Ascending aorta (tissue), 2 donors: ENCODE measurements around the gene IL1B. TPM values are rescaled to one million over a fixed set of nuclear protein-coding genes. Genes with fewer than 3 reads are reported as not detected.

ENCODE experiments used
- DNase-seq, 2 donors: peaks; one replicate each; pipeline ENCODE4 v3.0.0-alpha.2; 2019; ENCODE audit warnings: low spot score in 2 of 2
- H3K27ac ChIP-seq, 2 donors: fragments of 200-600 bp; sonication (generic); one replicate each; pipeline ENCODE4 v1.5.1; 2016 to 2017; ENCODE audit warnings: mild to moderate bottlenecking in 1 of 2
- H3K27me3 ChIP-seq: fragments of 200-600 bp; sonication (generic); one replicate; pipeline ENCODE4 v1.5.1; 2017
- H3K36me3 ChIP-seq, 2 donors: fragments of 200-600 bp; sonication (generic); one replicate each; pipeline ENCODE4 v1.5.1; 2016
- H3K4me1 ChIP-seq, 2 donors: fragments of 200-600 bp; sonication (generic); one replicate each; pipeline ENCODE4 v1.5.1; 2016 to 2017; ENCODE audit warnings: mild to moderate bottlenecking in 1 of 2
- H3K4me3 ChIP-seq, 2 donors: fragments of 200-600 bp; sonication (generic); one replicate each; pipeline ENCODE4 v1.5.1; 2016 to 2017; ENCODE audit warnings: mild to moderate bottlenecking in 1 of 2
- H3K9me3 ChIP-seq, 2 donors: fragments of 200-600 bp; sonication (generic); one replicate each; pipeline ENCODE4 v1.5.1; 2016
- intact Hi-C: fragments of 100-400 bp; cut with DNase I; formaldehyde crosslinking; loops from one replicate; pipeline ENCODE4 v1.15.1; 2023
- total RNA-seq: library from RNA; depleted of rRNA; stranded (reverse); fragments of >200 nt; gene quantifications from one replicate; pipeline ENCODE4 v1.1.0, GENCODE V29; 2016
- TF ChIP-seq, protein P1 (sequence below), 3 experiments: fragments of 200-600 bp in 2 of 3; fragments of 450-650 bp in 1 of 3; sonication (generic) in 2 of 3; IDR thresholded peaks; one replicate each; pipeline ENCODE4 v1.5.1; 2016 to 2019; ENCODE audit warnings: antibody characterized with exemption in 3 of 3, mild to moderate bottlenecking in 1 of 3, moderate library complexity in 1 of 3

Gene IL1B
- not detected for total RNA-seq

DNA sequence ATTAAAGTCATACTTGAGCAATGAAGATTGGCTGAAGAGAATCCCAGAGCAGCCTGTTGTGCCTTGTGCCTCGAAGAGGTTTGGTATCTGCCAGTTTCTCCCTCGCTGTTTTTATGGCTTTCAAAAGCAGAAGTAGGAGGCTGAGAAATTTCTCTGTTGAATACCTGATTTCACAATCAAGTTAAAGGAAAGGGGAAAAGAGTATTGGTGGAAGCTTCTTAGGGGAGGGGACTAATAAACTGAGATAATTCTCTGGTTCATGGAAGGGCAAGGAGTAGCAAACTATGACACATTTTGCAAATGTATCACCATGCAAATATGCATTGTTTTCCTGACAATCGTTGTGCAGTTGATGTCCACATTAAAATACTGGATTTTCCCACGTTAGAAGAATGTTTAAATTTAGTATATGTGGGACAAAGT lies at the start of gene IL1B:
IL1B (minus strand) TSS at position 85 of the 423 bp plus-strand sequence. CDS start 550 bp downstream, outside the sequence.
- no peak within 1 kb of the TSS for H3K4me3 ChIP-seq
- TF ChIP-seq, protein P1, sequence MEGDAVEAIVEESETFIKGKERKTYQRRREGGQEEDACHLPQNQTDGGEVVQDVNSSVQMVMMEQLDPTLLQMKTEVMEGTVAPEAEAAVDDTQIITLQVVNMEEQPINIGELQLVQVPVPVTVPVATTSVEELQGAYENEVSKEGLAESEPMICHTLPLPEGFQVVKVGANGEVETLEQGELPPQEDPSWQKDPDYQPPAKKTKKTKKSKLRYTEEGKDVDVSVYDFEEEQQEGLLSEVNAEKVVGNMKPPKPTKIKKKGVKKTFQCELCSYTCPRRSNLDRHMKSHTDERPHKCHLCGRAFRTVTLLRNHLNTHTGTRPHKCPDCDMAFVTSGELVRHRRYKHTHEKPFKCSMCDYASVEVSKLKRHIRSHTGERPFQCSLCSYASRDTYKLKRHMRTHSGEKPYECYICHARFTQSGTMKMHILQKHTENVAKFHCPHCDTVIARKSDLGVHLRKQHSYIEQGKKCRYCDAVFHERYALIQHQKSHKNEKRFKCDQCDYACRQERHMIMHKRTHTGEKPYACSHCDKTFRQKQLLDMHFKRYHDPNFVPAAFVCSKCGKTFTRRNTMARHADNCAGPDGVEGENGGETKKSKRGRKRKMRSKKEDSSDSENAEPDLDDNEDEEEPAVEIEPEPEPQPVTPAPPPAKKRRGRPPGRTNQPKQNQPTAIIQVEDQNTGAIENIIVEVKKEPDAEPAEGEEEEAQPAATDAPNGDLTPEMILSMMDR (IDR thresholded peaks at IDR 0.05), result no peak
- no peaks in the 10 kb centered on the region for H3K9me3 ChIP-seq
- no peaks in the 10 kb centered on the region for H3K27me3 ChIP-seq
- DNase-seq, result no peak
- intact Hi-C loops, result no loop called here
- H3K27ac ChIP-seq, result no peak within 1 kb of the TSS
- no peaks in the 10 kb centered on the region for H3K4me1 ChIP-seq
- no peaks in the 10 kb centered on the region for H3K36me3 ChIP-seq

- no peaks in the 10 kb centered on the region for H3K4me1 ChIP-seq
- H3K36me3 ChIP-seq, result no peaks in the 10 kb centered on the region
- no peaks in the 10 kb centered on the region for H3K9me3 ChIP-seq
- intact Hi-C loops, result no loop called here
- TF ChIP-seq, protein P1 (IDR thresholded peaks at IDR 0.05), result no peak
- H3K4me3 ChIP-seq, result no peak overlapping the region
- no peak overlapping the region for H3K27ac ChIP-seq
- no peak for DNase-seq
- H3K27me3 ChIP-seq, result no peaks in the 10 kb centered on the region
These were observed 49.7 kb upstream of the IL1B start for GRCh38 chr2:112886291-112886690.

- TF ChIP-seq, protein P1 (IDR thresholded peaks at IDR 0.05), result no peak
- no peaks in the 10 kb centered on the region for H3K4me1 ChIP-seq
- H3K4me3 ChIP-seq, result no peak overlapping the region
- intact Hi-C loops, result no loop called here
- no peaks in the 10 kb centered on the region for H3K9me3 ChIP-seq
- no peak overlapping the region for H3K27ac ChIP-seq
- no peaks in the 10 kb centered on the region for H3K36me3 ChIP-seq
- no peak for DNase-seq
- H3K27me3 ChIP-seq, result no peaks in the 10 kb centered on the region
These were observed 48.9 kb upstream of the IL1B start for GRCh38 chr2:112885506-112885902.

GRCh38 chr2:112884869-112885505 lies 48.4 kb upstream of the IL1B start:
- no peak for DNase-seq
- no peaks in the 10 kb centered on the region for H3K9me3 ChIP-seq
- H3K27ac ChIP-seq, result no peak overlapping the region
- no peaks in the 10 kb centered on the region for H3K4me1 ChIP-seq
- intact Hi-C loops, result no loop called here
- TF ChIP-seq, protein P1 (IDR thresholded peaks at IDR 0.05), result peak in 1 of 3 experiments; percentile 37
- no peaks in the 10 kb centered on the region for H3K36me3 ChIP-seq
- no peaks in the 10 kb centered on the region for H3K27me3 ChIP-seq
- no peak overlapping the region for H3K4me3 ChIP-seq

DNA sequence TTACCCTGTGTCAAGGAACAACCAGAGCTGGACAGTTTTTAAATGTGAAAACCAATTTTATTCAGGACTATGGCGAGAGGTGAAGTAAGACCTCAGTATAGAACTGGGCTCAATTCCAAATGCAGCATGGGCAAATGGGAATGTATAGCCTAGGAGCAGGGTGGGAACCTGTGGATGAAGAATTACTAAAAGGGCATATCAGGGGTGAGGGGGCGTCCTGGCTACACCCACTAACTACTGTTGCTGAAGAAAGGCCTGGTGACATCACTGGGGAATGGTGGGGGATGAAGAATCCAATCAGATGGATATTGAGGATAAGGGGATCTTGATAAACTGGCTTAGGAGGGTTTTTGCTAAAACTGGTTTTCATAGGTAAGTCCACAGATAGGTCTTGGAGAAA lies 47.1 kb upstream of the IL1B start:
- H3K4me3 ChIP-seq, result no peak overlapping the region
- intact Hi-C loops, result no loop called here
- no peaks in the 10 kb centered on the region for H3K27me3 ChIP-seq
- no peaks in the 10 kb centered on the region for H3K4me1 ChIP-seq
- no peak for DNase-seq
- H3K27ac ChIP-seq, result no peak overlapping the region
- TF ChIP-seq, protein P1 (IDR thresholded peaks at IDR 0.05), result no peak
- no peaks in the 10 kb centered on the region for H3K9me3 ChIP-seq
- no peaks in the 10 kb centered on the region for H3K36me3 ChIP-seq
